Fibroblast of pulmonary artery (primary cell): ENCODE data around the gene NXT2.

Experiments
- DNase-seq: peaks from one replicate; pipeline ENCODE4 v3.0.0-alpha.2; 2010; ENCODE audit warnings: low read depth
- H3K4me3 ChIP-seq: replicated peaks from 2 replicates; pipeline ENCODE4 v1.5.1; 2011; ENCODE audit warnings: low read depth, mild to moderate bottlenecking, control low read depth, low read length, moderate library complexity
- CTCF ChIP-seq: IDR thresholded peaks from 2 replicates; pipeline ENCODE4 v1.5.1; 2011; ENCODE audit warnings: mild to moderate bottlenecking, control low read depth, low read length, inconsistent platforms; ENCODE audit errors: missing control alignments

Gene NXT2

GRCh38 chrX:109577055-109577454, 40.4 kb downstream of the NXT2 start:
- no peak for TF ChIP-seq CTCF
- DNase-seq, result no peak
- no peak overlapping the region for H3K4me3 ChIP-seq

GRCh38 chrX:109578916-109579315, 42.3 kb downstream of the NXT2 start:
- no peak overlapping the region for H3K4me3 ChIP-seq
- TF ChIP-seq CTCF, result no peak
- DNase-seq, result no peak

- no peak for TF ChIP-seq CTCF
- no peak overlapping the region for H3K4me3 ChIP-seq
- DNase-seq, result no peak
These were observed 48.8 kb downstream of the NXT2 start for GRCh38 chrX:109585488-109585887.

- no peak for TF ChIP-seq CTCF
- H3K4me3 ChIP-seq, result no peak overlapping the region
- DNase-seq, result no peak
These were observed 53.5 kb downstream of the NXT2 start for GRCh38 chrX:109590176-109590575.
